Measurements from ENCODE around the gene AFF3. TPM values are rescaled to one million over a fixed set of nuclear protein-coding genes. Genes with fewer than 3 reads are reported as not detected.
A peak's percentile ranks its signal among the peaks of the same experiment; 100 is the strongest.

The AFF3 gene
- total and polyA plus RNA-seq, 3 experiments from 2014 or later, result 0.48 to 1.3 (median 0.53) TPM

DNA sequence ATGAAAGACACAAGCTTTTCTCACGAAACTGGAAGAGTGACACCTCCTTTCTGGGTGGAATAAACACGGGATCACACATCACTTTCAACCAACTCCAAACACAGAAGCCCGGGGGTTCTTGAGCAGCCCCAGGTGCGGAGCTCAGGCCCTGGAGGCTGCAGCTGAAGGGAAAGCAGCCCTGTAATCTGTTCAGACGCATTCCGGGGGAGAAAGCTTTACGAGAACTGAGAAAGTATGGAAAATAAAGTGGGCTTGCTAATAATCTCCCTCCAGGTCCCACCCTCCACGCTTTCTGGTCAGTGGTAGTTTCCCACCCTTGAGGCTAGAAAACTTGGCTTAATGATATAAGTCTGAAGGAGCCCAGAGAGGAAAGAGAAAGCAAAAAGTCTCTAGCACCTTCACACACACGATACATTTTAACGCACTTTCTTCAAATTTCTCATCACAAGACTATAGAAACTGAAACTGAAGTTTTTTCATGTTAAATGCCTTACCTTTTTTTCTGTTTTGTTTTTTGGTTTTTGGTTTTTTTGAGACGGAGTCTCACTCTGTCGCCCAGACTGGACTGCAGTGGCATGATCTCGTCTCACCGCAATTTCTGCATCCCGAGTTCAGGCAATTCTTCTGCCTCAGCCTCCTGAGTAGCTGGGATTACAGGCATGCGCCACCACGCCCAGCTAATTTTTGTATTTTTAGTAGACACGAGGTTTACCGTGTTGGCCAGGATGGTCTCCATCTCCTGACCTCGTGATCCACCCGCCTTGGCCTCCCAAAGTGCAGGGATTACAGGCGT, 141.3 kb downstream of the AFF3 start:
- H3K9me3 Mint-ChIP-seq, result no peaks in the 10 kb centered on the region

DNA sequence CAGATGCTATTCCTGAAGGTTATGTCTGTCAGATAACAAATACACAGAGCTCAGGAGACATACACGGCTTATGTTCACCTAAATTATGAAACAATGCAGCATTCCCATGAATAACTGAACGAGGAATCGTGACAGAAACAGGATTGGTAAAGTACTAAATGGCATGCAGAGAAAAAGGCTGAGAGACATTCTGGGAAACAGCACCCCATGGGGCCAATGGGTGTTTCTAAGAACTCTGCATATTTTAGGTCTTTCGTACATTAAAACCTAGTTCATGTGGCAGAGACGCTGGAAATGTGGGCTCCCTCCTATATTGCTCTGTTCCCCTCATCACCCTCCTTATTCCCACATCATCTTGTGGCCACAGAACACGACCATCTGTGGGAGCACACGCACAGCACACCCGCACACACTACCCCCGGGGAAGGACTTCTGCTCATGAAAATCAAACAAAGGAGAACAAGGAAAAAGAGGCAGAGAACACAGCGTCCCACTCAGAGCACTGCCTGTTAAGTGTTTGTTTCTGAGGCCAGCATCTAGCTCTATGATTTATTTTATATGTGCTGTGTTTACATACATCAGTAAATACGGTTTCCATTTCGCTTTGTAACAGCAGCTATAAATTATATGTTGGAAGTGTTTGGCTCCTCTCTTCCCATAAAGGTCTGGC, 143.6 kb downstream of the AFF3 start:
- no peak overlapping the region for H3K27ac ChIP-seq (ENCODE audit: low read depth, low read length)
- H3K9me3 Mint-ChIP-seq, result no peaks in the 10 kb centered on the region
- peaks cover 6 to 13% (median 10%) of the 10 kb centered on the region in 3 donors for H3K4me1 Mint-ChIP-seq
- no peaks in the 10 kb centered on the region for H3K27me3 ChIP-seq (ENCODE audit: insufficient read depth, low read length, poor library complexity, severe bottlenecking)
- no peaks in the 10 kb centered on the region for H3K36me3 ChIP-seq (ENCODE audit: insufficient read depth, low read length)
- H3K4me3 Mint-ChIP-seq, result no peak overlapping the region
- DNase-seq, result no peak
- H3K27ac Mint-ChIP-seq, result no peak overlapping the region
- H3K4me1 ChIP-seq (ENCODE audit: insufficient read depth, low read length), result no peaks in the 10 kb centered on the region
- H3K9me3 ChIP-seq (ENCODE audit: low read length), result no peaks in the 10 kb centered on the region
- peaks cover 0 to 2% of the 10 kb centered on the region in 2 donors for H3K27me3 Mint-ChIP-seq
- POLR2A ChIA-PET, result no interaction called here
- H3K36me3 Mint-ChIP-seq, result no peaks in the 10 kb centered on the region
- CTCF ChIA-PET, result no interaction called here
- no peak overlapping the region for H3K4me3 ChIP-seq (ENCODE audit: low read length)

More for the DNA sequence above, 141.3 kb downstream of the AFF3 start:
- Histone ChIP-seq H3K4me3 (ENCODE audit: low read length) (no peak overlapping the region), H3K27me3 (ENCODE audit: insufficient read depth, low read length, poor library complexity, severe bottlenecking) (no peaks in the 10 kb centered on the region), H3K36me3 (ENCODE audit: insufficient read depth, low read length) (no peaks in the 10 kb centered on the region), H3K9me3 (ENCODE audit: low read length) (no peaks in the 10 kb centered on the region), H3K4me1 (ENCODE audit: insufficient read depth, low read length) (no peaks in the 10 kb centered on the region), H3K27ac (ENCODE audit: low read depth, low read length) (no peak overlapping the region)
- CTCF ChIA-PET, result no interaction called here
- H3K4me1 Mint-ChIP-seq, result peaks cover 6 to 13% (median 10%) of the 10 kb centered on the region in 3 donors
- DNase-seq, result no peak
- no peaks in the 10 kb centered on the region for H3K36me3 Mint-ChIP-seq
- H3K4me3 Mint-ChIP-seq, result peak overlapping the region; percentile 68 to 89 (median 75)
- H3K27me3 Mint-ChIP-seq, result peaks cover 0 to 2% of the 10 kb centered on the region in 2 donors
- H3K27ac Mint-ChIP-seq, result peak overlapping the region in 3 of 8 donors; percentile 19 to 70 (median 53)
- POLR2A ChIA-PET, result no interaction called here

DNA sequence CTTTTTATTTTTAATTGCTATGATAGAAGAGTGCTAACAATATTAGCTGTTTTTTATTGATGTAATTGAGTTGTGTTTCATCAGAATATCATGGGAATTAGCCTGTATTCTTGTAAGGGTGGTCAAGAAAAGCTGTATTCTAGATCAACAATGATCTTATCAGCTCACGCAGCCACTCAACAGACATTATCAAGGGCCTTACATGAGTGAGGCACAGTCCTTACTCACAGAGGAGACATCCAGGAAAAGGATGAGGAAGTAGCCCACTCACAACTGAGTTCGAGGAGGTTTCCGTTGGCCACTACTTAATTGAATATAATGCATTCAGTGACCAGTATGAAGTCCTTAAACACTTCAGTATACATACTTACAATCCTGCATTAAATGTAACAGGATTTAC, 152.5 kb downstream of the AFF3 start:
- no peak for DNase-seq
- Histone ChIP-seq H3K36me3 (ENCODE audit: insufficient read depth, low read length) (no peaks in the 10 kb centered on the region), H3K4me3 (ENCODE audit: low read length) (no peak overlapping the region)

DNA sequence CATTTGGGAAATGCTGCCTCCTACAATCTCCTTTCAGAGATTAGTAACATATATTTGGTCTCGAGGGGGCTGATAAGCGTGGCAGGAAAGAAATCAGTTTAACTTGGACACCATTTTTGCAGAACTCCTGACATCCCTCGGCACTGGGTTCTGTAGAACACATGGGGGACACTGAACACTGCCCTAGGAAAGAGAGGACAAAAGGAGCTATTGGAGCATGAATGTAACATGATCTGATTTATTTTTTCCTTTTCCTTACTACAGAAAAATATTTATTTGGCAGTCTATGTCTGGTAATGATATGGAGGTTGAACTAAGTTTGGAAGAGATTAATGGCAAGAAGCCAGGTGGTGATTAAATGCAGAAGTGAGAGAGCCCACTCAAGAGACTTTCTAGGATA, 153.8 kb downstream of the AFF3 start:
- ChIA-PET CTCF (no interaction called here), POLR2A (no interaction called here)
- H3K4me3 ChIP-seq (ENCODE audit: low read length), result no peak overlapping the region
- Mint-ChIP-seq H3K4me3 (no peak overlapping the region), H3K9me3 (peaks cover 0 to 2% (median 0%) of the 10 kb centered on the region in 5 donors), H3K36me3 (no peaks in the 10 kb centered on the region), H3K27ac (no peak overlapping the region), H3K4me1 (no peaks in the 10 kb centered on the region), H3K27me3 (peaks cover 0 to 2% of the 10 kb centered on the region in 2 donors)
- no peaks in the 10 kb centered on the region for H3K36me3 ChIP-seq (ENCODE audit: insufficient read depth, low read length)
- no peaks in the 10 kb centered on the region for H3K4me1 ChIP-seq (ENCODE audit: insufficient read depth, low read length)
- DNase-seq, result no peak
- H3K27ac ChIP-seq (ENCODE audit: low read depth, low read length), result no peak overlapping the region
- no peaks in the 10 kb centered on the region for H3K9me3 ChIP-seq (ENCODE audit: low read length)
- H3K27me3 ChIP-seq (ENCODE audit: insufficient read depth, low read length, poor library complexity, severe bottlenecking), result no peaks in the 10 kb centered on the region

More for the DNA sequence above, 152.5 kb downstream of the AFF3 start:
- no peak overlapping the region for H3K27ac Mint-ChIP-seq
- no peak overlapping the region for H3K4me3 Mint-ChIP-seq
- peaks cover 0 to 2% of the 10 kb centered on the region in 2 donors for H3K27me3 Mint-ChIP-seq
- no peaks in the 10 kb centered on the region for H3K4me1 Mint-ChIP-seq
- CTCF ChIA-PET, result no interaction called here
- H3K36me3 Mint-ChIP-seq, result no peaks in the 10 kb centered on the region
- Histone ChIP-seq H3K27me3 (ENCODE audit: insufficient read depth, low read length, poor library complexity, severe bottlenecking) (no peaks in the 10 kb centered on the region), H3K4me1 (ENCODE audit: insufficient read depth, low read length) (no peaks in the 10 kb centered on the region), H3K9me3 (ENCODE audit: low read length) (no peaks in the 10 kb centered on the region), H3K27ac (ENCODE audit: low read depth, low read length) (no peak overlapping the region)
- POLR2A ChIA-PET, result no interaction called here
- H3K9me3 Mint-ChIP-seq, result peaks cover 0 to 2% (median 0%) of the 10 kb centered on the region in 5 donors

DNA sequence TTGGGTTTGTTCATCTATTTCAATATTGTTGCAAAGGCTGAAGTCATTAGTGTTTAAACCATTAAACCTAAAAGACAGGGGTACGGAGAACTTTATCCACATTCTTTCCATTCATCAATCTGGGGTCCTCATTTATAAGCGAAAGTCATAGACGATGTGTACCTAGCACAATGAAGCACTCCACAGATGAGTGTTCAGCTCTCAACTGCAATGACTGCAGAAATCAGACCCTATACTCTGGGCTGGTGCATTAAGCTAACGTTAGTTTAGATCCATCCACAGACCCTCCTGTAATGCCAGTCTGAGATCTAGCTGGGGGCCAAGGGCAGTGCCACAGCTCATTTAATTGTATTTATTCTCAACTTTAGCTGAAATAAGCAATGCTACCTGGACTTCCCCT, 155.2 kb downstream of the AFF3 start:
- no peaks in the 10 kb centered on the region for H3K4me1 ChIP-seq (ENCODE audit: insufficient read depth, low read length)
- H3K4me3 Mint-ChIP-seq, result no peak overlapping the region
- no peak for DNase-seq
- no peaks in the 10 kb centered on the region for H3K4me1 Mint-ChIP-seq
- H3K27ac ChIP-seq (ENCODE audit: low read depth, low read length), result no peak overlapping the region
- peaks cover 0 to 2% (median 0%) of the 10 kb centered on the region in 5 donors for H3K9me3 Mint-ChIP-seq
- ChIA-PET CTCF (no interaction called here), POLR2A (no interaction called here)
- no peaks in the 10 kb centered on the region for H3K9me3 ChIP-seq (ENCODE audit: low read length)
- no peaks in the 10 kb centered on the region for H3K27me3 ChIP-seq (ENCODE audit: insufficient read depth, low read length, poor library complexity, severe bottlenecking)
- peaks cover 0 to 2% of the 10 kb centered on the region in 2 donors for H3K27me3 Mint-ChIP-seq
- H3K27ac Mint-ChIP-seq, result no peak overlapping the region
- no peak overlapping the region for H3K4me3 ChIP-seq (ENCODE audit: low read length)
- peaks cover 0 to 2% (median 0%) of the 10 kb centered on the region in 3 donors for H3K36me3 Mint-ChIP-seq
- no peaks in the 10 kb centered on the region for H3K36me3 ChIP-seq (ENCODE audit: insufficient read depth, low read length)

DNA sequence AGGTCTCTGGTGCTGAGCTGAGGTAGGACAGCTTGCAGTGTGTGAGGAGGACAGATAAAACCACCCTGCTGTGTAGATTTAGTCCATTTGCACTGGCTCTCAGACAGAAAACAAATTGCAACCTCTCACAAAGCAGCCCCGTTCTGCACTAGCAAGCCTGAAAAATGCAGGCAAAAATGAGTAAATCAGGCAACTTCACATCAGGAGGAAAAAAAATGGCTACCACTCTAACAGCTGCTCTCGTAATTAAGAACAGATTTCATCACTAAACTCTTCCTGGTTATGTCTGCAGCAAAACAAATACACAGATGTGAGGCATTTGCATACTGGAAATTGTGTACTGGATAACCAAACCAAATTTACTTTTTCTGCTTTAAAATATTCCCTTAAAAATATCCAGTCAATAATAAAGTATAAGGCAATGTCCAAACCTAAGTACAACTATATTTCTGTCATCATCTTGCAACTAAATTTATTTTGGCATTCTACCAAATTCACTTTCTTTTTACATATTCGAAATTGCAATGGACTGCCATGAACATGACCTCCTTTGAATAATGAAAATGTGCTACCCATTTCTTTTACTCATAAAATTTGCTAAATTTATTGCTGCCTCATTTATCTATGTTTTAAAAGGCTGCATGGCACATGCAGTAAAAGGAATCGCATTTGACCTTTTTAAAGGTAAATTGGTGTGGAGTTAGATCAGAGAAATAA, 157.4 kb downstream of the AFF3 start:
- no peaks in the 10 kb centered on the region for H3K9me3 ChIP-seq (ENCODE audit: low read length)
- no peak overlapping the region for H3K27ac ChIP-seq (ENCODE audit: low read depth, low read length)
- no peak for DNase-seq
- no peaks in the 10 kb centered on the region for H3K27me3 ChIP-seq (ENCODE audit: insufficient read depth, low read length, poor library complexity, severe bottlenecking)
- ChIA-PET POLR2A (no interaction called here), CTCF (no interaction called here)
- H3K36me3 ChIP-seq (ENCODE audit: insufficient read depth, low read length), result no peaks in the 10 kb centered on the region
- no peaks in the 10 kb centered on the region for H3K9me3 Mint-ChIP-seq
- H3K4me1 Mint-ChIP-seq, result no peaks in the 10 kb centered on the region
- H3K36me3 Mint-ChIP-seq, result peaks cover 0 to 2% (median 0%) of the 10 kb centered on the region in 3 donors
- no peak overlapping the region for H3K4me3 ChIP-seq (ENCODE audit: low read length)
- H3K27me3 Mint-ChIP-seq, result peaks cover 0 to 1% of the 10 kb centered on the region in 2 donors
- H3K4me3 Mint-ChIP-seq, result no peak overlapping the region
- no peaks in the 10 kb centered on the region for H3K4me1 ChIP-seq (ENCODE audit: insufficient read depth, low read length)
- H3K27ac Mint-ChIP-seq, result peak overlapping the region in 1 of 8 donors; percentile 28

DNA sequence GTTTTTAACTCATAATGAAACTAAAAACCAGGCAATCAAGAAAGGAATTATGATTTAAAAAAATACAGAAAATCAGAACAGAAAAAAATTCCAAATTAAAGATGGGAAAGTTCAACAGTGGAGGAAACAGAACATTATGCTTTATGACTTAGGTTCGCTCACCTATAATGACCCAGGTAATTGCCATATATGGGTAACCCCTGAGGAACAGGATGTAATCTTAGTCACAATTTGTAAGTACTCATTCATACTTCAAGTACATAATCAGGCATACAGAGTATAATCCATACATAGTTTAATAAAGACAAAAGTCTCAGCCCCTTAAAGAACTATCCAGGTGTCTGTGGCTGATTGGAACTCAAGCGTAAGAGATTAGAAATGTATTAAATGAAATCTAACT, 159.6 kb downstream of the AFF3 start:
- no peaks in the 10 kb centered on the region for H3K9me3 Mint-ChIP-seq
- ChIA-PET CTCF (no interaction called here), POLR2A (no interaction called here)
- no peaks in the 10 kb centered on the region for H3K4me1 Mint-ChIP-seq
- H3K27ac Mint-ChIP-seq, result no peak overlapping the region
- H3K27me3 Mint-ChIP-seq, result no peaks in the 10 kb centered on the region
- H3K36me3 Mint-ChIP-seq, result peaks cover 0 to 2% (median 0%) of the 10 kb centered on the region in 3 donors
- Histone ChIP-seq H3K4me1 (ENCODE audit: insufficient read depth, low read length) (no peaks in the 10 kb centered on the region), H3K27me3 (ENCODE audit: insufficient read depth, low read length, poor library complexity, severe bottlenecking) (no peaks in the 10 kb centered on the region), H3K9me3 (ENCODE audit: low read length) (no peaks in the 10 kb centered on the region), H3K27ac (ENCODE audit: low read depth, low read length) (no peak overlapping the region), H3K4me3 (ENCODE audit: low read length) (no peak overlapping the region), H3K36me3 (ENCODE audit: insufficient read depth, low read length) (no peaks in the 10 kb centered on the region)
- no peak for DNase-seq
- H3K4me3 Mint-ChIP-seq, result no peak overlapping the region

DNA sequence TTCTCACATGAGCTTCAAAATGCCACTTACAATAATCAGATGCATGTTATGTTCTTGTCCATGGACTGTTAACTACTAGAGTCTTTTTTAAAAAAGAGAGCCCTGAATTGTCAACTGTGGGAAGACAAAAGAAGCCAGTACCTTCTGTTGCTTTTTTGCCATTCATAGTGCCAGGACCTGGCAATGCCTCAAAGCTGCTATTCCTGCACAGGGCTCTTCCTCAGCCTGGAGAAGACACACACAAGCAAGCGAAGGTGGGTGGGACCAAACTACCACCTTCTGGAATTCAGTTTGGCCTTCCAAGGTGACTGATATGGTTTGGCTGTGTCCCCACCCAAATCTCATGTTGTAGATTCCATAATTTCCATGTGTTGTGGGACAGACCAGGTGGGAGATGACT, 160.6 kb downstream of the AFF3 start:
- no peaks in the 10 kb centered on the region for H3K27me3 Mint-ChIP-seq
- no peaks in the 10 kb centered on the region for H3K9me3 Mint-ChIP-seq
- H3K4me3 Mint-ChIP-seq, result no peak overlapping the region
- Histone ChIP-seq H3K36me3 (ENCODE audit: insufficient read depth, low read length) (no peaks in the 10 kb centered on the region), H3K27ac (ENCODE audit: low read depth, low read length) (no peak overlapping the region), H3K27me3 (ENCODE audit: insufficient read depth, low read length, poor library complexity, severe bottlenecking) (no peaks in the 10 kb centered on the region), H3K4me1 (ENCODE audit: insufficient read depth, low read length) (no peaks in the 10 kb centered on the region), H3K4me3 (ENCODE audit: low read length) (no peak overlapping the region), H3K9me3 (ENCODE audit: low read length) (no peaks in the 10 kb centered on the region)
- POLR2A ChIA-PET, result no interaction called here
- H3K27ac Mint-ChIP-seq, result no peak overlapping the region
- peaks cover 0 to 2% (median 0%) of the 10 kb centered on the region in 3 donors for H3K36me3 Mint-ChIP-seq
- DNase-seq, result no peak
- CTCF ChIA-PET, result no interaction called here
- H3K4me1 Mint-ChIP-seq, result no peaks in the 10 kb centered on the region

All from CD8-positive, alpha-beta memory T cell (primary cell).